CD4-positive, alpha-beta T cell treated with Interleukin-12 subunit alpha and Interleukin-12 subunit beta, for 1 hour (primary cell): ENCODE measurements around the gene AIDA.
"Not testable (repeated sequence)": the region's sequence is repeated elsewhere in the genome, so short reads cannot be mapped to it uniquely, and the experiment has no call there.

Source experiments
- DNase-seq: peaks from one replicate; pipeline ENCODE4 v3.0.0-alpha.2; 2020

Gene AIDA

GRCh38 chr1:222712253-222713090, at the start of gene AIDA, which contains the start of gene BROX:
TSS of gene AIDA (minus strand) at chr1:222712491. CDS start at chr1:222712317, 174 bp downstream.
TSS of gene BROX (plus strand) at chr1:222712564. CDS start at chr1:222715700, 3,136 bp downstream.
- peak; percentile 94 for DNase-seq

- no peak for DNase-seq
Observed at GRCh38 chr1:222761083-222761482, 48.8 kb upstream of the AIDA start.

- no peak for DNase-seq
Observed at GRCh38 chr1:222759451-222760035, 47.3 kb upstream of the AIDA start.

- DNase-seq: no peak
Observed at GRCh38 chr1:222757646-222758268, 45.5 kb upstream of the AIDA start.

GRCh38 chr1:222754366-222755139, 42.3 kb upstream of the AIDA start:
- no peak for DNase-seq

- no peak for DNase-seq
Observed at GRCh38 chr1:222751255-222751654, 39.0 kb upstream of the AIDA start.

GRCh38 chr1:222750651-222751050, 38.4 kb upstream of the AIDA start:
- no peak for DNase-seq

GRCh38 chr1:222749927-222750326, 37.6 kb upstream of the AIDA start:
- no peak for DNase-seq

GRCh38 chr1:222741630-222742457, 29.6 kb upstream of the AIDA start:
- not testable (repeated sequence) for DNase-seq

GRCh38 chr1:222739929-222740328, 27.6 kb upstream of the AIDA start:
- no peak for DNase-seq

GRCh38 chr1:222739465-222739864, 27.2 kb upstream of the AIDA start:
- DNase-seq: no peak

GRCh38 chr1:222736972-222737371, 24.7 kb upstream of the AIDA start, which contains the start of gene FAM177B:
TSS of gene FAM177B (plus strand) at chr1:222737202. CDS start at chr1:222746546, 9,344 bp downstream.
- DNase-seq: no peak

GRCh38 chr1:222736470-222736869, 24.2 kb upstream of the AIDA start:
- DNase-seq: no peak

- DNase-seq: no peak
Observed at GRCh38 chr1:222734740-222735139, 22.4 kb upstream of the AIDA start.

- DNase-seq: no peak
Observed at GRCh38 chr1:222732216-222733159, 20.2 kb upstream of the AIDA start.

GRCh38 chr1:222730866-222731265, 18.6 kb upstream of the AIDA start:
- DNase-seq: no peak

- no peak for DNase-seq
Observed at GRCh38 chr1:222728746-222729145, 16.5 kb upstream of the AIDA start.

GRCh38 chr1:222716393-222716792, 4.1 kb upstream of the AIDA start:
- DNase-seq: no peak

GRCh38 chr1:222713091-222713961, 1.0 kb upstream of the AIDA start:
- DNase-seq: peak; percentile 95
